Stimulated activated CD8-positive, alpha-beta memory T cell treated with anti-CD3 and anti-CD28 coated beads, Interleukin-12 subunit alpha, Interleukin-12 subunit beta, amount 100 ng/mL, for 1 hour (primary cell): ENCODE results near the gene SLC13A3.

Source experiments
- DNase-seq: peaks from one replicate; pipeline ENCODE4 v3.0.0-alpha.2; 2020; ENCODE audit warnings: low read depth

The SLC13A3 gene, protein sequence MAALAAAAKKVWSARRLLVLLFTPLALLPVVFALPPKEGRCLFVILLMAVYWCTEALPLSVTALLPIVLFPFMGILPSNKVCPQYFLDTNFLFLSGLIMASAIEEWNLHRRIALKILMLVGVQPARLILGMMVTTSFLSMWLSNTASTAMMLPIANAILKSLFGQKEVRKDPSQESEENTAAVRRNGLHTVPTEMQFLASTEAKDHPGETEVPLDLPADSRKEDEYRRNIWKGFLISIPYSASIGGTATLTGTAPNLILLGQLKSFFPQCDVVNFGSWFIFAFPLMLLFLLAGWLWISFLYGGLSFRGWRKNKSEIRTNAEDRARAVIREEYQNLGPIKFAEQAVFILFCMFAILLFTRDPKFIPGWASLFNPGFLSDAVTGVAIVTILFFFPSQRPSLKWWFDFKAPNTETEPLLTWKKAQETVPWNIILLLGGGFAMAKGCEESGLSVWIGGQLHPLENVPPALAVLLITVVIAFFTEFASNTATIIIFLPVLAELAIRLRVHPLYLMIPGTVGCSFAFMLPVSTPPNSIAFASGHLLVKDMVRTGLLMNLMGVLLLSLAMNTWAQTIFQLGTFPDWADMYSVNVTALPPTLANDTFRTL

DNA sequence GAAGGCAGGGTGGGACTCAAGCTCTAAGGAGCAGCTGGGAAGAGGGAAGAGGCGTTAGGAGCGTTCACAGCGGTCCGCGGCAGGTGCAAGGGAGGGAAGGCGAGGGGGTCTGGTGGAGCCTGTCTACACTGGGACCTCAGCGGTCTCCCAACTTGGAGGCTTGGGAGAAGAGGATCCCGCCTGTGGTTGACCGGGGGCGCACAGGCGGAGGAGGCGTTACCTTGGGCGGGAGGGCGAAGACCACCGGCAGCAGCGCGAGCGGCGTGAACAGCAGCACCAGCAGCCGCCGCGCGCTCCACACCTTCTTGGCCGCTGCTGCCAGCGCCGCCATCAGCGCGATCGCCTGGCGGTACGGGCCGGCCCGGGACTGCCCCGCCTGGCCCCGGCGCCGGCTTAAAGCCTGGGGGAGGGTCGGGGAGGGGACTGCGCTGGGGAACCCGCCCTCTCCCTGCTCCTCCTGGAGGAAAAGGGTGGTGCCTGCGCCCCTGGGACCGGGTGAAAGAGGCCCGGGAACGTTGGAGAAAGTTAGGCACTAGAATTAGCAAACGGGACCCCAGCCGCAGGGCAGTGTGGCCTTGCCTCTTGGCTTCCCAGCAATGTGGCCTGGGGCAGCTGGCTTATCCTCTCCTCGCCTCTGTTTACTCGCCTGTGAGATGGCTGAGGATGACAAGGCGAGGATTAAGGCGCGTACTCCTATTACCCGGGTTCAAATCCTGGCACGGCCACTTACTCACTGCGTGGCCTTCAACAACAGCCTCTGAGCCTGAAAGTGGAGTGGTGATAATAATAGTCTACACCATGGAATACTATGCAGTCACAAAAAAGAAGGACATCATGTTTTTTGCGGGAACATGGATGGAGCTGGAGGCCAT is at the start of gene SLC13A3:
SLC13A3 (minus strand) TSS at position 369 of the 872 bp plus-strand sequence; CDS start at position 331, 38 bp downstream.
- no peak for DNase-seq

DNA sequence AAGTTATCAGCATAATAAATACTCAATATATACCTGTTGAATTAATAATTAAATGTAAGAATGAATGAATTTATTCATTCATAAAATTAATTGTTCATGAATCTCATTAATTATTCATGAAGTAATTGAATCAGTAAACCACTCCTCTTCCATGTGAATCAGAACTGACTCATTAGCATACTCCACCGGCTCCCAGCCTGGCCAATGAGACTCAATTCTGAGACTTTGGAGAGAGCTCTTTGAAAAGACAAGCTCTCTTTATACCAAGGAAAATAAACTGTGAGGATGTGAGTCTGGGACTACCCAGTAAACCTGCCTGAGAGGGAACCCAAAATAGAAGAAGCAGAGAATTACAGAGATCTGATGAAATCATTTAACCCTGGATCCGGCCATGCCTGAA is 49.8 kb upstream of the SLC13A3 start:
- no peak for DNase-seq

DNA sequence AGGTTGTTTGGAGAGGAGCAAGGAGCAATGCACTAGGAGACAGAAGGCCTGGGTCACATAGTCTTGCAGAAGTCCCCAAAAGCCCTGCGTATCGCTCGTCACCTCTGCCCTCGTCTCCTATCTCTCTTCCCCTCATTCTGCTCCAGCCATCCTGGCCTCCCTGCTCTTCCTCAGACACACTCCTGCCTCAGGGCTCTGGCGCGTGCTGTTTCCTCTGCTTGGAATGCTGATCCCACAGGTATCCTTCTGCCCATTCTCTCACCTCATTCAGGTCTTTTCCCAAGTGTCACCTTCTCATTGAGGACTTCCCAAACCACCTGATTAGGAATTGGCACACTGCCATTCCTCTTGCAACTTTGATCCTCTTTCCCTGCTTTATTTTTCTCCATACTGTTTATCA is 49.2 kb upstream of the SLC13A3 start:
- DNase-seq, result no peak

DNA sequence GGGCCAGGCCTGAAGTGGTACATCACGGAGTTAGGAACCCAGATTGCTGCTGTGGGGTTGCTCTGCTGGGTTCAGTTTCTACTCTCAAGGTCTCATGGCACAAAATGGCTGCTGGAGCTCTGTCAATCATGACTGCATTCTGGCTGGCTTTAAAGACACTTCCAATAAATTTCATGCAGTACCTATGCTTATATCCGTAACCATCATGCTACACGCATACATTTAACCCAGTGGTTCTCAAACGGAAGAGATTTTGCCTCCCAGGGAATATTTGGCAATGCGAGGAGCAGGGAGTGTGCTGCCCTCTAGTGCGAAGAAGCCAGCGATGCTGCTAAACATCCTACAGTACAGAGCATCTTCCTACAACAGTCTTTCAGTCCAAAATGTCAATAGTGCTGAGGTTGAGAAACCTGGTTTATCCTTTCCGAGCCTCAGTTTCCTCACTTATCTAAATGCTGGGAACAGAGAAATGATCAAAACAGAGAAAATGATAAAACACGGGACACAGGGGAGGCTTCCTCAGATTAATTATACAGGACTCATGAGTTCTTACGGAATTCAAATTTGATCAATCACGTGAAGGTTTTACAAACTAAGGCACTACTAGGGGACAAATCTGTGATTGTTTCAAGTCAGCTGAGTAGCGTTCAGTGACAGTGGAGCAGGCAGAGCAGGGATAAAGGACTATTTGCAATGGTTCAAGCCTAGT is 48.5 kb upstream of the SLC13A3 start:
- DNase-seq, result no peak

DNA sequence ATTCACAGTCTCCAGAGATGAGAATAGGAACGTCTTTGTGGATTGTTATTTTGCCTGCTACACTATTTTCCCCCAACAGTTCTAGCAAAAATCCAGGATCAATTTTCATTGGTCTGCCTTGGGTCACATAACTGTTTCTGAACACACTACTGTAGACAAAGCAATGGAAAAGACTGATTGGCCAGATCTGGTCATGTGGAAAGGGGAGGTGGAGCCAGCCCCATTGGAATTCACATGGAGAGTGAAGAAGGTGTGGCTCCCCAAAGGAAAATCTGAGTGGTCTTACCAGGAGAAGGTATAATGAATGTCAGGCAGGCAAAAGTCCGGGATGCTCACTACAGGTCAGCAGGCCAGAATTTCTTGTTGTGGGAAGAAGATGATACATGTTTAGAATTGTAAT is 47.5 kb upstream of the SLC13A3 start:
- DNase-seq, result no peak

DNA sequence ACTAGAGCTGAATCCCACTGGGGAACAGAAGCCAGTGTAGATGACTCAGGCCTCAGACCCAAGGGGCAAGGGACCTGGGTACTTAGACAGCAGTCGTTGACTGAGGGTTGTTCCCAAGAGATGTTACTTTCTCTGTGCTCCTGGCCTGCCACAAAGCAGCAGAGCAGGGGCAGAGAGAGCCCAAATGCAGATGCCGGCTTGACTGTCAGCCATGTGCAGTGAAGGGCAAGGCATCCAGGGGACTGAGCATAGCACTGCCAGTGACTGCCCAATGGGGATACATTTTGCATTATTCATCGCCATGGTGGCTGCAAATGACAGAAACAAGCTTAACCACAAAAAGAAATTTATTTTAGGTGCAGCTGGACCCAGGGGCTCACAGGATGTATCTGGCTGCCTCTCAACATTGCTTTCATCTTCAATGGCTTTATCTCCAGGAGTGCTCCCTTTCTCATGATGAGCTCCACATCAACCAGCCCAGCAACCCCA is 45.6 kb upstream of the SLC13A3 start:
- no peak for DNase-seq

DNA sequence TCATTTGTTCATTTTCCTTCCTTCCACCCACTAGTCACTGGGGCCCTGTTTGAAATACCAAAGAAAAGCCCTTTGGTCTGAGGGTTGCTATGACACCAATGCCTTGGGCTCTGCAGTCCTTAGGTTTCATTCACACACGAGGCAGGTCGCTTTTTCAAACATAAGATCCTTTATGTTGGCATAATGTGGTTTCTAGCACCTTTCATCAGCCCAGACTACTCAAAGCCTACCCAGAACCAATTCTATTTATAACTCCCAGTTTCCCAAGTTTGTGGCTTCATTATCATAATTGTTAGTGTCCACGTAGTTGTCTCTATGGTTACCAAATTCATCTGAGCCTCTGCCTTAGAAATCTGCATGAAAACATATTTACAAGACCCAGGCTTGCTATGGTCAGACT is 44.6 kb upstream of the SLC13A3 start:
- DNase-seq, result no peak

DNA sequence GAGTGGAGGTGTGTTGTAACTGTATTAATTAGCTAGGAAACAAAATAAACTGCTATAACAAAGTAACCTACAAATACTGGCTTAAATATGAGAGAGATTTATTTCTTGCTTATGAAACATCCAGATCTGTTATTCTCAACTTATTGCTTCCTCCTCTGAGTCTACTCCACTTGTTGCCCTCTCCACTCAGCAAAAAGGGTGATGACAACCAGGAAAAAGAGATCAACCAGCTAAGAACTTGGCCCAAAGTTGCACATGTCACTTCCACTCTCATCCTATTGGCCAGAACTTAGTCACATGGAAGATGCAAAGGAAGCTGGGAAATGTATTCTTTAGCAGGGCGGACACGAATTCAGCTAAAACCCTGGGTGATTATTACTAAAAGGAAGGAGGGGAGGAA is 43.2 kb upstream of the SLC13A3 start:
- no peak for DNase-seq

DNA sequence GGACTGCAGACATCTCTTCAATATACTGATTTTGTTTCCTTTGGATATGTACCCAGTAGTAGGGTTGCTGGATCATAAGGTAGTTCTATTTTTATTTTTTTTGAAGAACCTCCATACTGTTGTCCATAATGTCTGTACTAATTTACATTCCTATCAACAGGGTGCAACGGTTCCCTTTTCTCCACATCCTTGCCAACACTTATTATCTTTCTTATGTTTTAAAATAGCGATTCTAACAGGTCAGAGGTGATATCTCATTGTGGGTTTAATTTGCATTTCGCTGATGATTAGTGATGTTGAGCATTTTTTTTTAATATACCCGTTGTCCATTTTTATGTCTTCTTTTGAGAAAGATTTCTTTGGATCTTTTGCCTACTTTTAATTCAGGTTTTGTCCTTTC is 39.9 kb upstream of the SLC13A3 start:
- no peak for DNase-seq

DNA sequence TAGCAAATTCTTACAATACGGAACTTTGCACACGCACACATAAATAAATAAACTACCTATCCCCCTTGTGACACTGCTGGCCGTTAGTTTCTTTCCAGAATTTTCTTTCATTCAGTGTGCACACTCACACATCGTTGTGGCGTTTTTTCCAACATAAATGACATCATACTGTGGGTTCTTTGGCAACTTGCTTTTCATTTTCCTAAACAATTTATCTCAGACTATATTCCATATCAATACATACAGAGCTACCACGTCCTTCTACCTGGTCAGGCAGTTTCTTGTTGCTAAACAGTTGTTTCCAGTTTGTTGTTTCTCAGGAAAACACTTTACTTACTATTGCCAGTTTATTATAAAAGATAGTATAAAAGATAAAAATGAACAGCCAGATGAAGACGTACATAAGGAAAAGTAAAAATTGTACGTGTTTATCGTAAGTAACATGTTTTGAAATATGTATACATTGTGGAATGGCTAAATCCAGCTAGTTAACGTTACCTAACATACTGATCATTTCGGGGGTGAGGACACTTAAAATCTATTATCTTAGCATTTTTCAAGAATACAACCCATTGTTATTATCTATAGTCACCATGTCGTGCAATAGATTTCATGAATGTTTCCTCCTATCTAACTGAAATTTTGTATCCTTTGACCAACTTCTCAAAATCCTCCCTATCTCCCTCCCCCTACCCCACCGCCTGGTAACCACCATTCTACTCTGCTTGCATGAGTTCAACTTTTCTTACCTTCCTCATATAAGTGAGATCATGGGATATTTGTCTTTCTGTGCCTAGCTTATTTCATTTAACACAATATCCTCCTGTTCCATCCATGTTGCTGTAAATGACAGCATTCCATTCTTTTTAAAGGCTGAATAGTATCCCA is 39.2 kb upstream of the SLC13A3 start:
- DNase-seq, result no peak

DNA sequence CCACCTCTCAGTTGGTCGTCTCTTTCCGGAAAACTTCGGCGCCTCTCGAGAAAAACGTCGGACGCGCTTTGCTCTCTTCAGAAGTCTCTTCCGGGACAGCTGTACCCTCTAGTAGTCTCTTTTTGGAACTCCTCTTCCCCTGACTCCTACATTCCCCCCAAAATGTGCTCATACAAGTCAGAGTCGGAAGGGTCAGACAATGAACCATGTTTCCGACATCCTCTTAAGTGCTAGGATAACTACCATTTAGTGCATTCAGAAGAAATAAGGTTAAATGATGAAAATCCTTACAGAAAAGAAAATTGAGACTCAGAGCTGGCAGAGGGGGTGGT is 38.5 kb upstream of the SLC13A3 start:
- no peak for DNase-seq

DNA sequence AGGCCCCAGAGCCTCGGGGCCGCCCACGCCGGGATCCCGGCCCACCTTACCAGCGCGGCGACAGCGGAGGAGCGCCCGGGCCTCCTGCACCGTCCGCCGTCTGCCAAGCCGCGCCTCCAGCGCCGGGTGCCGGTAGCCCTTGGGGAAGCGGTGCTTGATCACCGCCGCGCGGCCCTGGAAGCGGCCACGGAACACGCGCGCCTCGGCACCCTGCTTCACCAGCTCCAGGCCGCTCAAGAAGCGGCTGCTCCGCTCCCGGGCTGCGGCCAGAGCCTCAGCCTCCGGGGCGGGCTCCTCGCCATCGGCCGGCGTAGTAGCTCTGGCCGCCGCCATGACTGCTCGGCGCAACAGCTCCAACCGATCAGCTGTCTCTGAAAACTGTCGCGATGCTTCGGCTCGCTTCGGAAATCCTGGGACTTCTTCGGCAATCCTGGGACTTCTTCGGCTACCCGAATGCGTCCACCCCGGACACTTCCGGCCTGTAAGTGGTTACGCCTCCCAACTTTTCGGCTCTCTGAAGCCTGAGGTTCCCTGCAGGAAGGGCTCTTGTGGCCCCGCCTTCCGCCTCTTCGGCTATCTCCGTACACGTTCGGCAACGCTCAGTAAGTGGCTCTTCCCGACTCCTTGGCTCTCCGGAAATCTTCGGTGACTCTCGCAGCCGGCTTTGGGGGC is 38.0 kb upstream of the SLC13A3 start, which contains the start of gene TP53RK:
TP53RK (minus strand) TSS at position 363 of the 672 bp plus-strand sequence; CDS start at position 333, 30 bp downstream.
- peak; percentile 89 for DNase-seq

DNA sequence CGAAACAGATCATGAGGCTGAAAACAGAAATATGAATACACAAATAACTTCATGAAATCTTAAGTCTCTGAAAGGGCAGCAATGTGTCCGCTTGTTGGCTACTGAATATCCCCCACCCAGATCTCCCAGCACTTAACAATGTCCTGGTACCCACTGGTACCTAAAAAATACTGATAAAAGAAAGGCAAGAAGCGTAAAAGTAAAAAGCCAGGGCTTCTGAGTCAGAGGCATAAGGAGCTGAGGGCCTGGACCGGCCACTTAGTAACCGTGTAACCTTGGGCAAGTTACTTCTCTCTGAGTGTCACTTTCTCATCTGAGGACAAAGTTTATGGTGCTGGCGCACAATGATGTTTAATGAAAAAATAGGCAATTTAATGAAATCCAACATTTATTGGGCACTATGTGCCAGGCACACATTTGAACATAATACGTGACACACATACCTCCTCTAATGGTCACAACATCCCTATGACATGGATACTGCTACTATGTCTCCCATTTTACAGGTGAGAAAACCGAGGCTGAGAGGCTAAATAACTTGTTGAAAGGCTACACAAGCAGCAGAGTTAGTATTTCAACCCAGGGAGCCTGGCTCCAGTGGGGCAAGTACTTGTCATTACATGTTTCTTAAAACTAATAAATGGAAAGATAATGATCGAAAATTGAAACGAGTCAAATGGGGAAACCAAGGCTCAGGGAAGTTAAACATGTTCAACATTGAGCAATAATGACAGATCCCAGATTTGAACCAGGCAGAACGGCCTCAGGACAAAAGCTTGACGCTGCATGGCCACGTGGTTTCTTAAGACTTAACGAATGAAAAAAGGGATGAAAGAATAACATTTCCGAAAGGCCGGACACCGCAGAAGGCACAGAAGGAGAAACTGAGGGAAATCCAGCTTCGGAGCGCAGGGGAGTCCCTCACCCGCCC is 37.2 kb upstream of the SLC13A3 start:
- DNase-seq, result no peak

DNA sequence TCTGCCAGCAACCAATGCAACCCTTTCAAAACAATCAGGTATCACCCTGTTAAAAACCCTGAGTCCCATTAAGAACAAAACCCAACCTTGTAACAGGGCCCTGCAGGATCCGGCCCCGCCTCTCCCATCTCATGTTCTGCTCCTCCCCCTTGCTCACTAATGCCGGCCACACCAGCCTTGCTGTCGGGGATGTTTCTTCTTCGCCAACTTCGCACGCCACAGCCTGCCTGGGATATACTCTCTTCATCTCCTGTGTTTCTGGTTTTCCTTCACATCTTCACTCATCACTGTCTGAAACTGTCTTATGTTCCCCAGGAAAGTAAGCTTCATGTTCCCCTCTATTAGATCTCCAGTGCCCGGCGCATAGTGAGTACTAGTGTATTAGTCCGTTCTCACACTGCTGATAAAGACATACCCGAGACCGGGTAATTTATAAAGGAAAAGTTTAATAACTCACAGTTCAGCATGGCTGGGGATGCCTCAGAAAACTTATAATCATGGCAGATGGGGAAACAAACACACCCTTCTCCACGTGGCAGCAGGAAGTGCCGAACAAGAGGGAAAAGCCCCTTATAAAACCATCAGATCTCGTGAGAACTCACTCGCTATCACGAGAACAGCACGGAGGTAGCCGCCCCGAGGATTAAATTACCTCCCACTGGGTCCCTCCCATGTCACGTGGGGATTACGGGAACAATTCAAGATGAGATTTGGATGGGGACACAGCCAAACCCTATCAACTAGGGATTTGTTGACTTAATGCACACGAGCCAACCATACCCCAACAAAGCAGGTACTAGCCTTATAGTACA is 32.9 kb upstream of the SLC13A3 start:
- DNase-seq, result no peak

DNA sequence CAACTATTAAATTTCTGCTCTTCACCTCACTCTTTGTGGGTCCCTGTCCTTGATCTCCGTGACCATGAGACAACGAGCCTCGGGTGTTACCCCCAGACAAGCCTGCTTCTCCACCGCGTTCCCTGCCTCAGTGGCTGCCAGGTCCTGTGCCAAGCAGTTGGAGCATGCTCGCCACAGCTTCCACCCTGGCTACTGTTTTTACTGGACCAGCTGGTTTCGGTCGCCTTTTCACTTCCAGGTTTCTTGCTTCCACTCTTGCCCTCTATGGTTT is 32.3 kb upstream of the SLC13A3 start:
- DNase-seq, result no peak

DNA sequence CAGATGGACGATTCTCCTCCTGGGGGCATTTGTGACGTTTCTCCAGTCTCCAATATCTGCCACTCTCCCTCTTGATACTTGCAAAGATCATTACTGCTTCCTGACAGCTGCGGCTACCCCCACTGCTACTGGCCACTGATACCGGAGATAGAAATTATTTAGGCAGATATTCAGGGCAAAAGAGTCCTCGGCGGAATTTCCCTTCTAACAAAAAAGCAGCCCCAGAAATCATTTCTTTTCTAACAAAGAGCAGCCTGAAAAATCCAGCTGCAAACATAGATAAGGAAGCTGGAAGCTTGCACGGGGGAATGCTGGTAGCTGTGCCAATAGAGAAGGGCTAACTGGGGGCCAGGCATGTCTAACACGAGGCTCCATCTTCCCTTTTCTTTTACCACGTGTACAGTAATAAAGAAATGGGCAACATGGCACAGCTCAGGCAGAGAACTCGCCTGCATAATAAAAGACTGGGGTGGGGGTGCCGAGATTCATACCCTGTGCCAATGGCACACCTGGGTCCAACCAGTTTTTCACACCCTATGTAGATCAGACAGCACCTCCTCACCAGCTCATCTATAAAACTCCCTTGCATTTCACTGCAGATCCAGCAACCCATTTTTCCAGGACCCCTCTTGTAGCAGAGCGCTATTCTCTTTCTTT is 31.9 kb upstream of the SLC13A3 start:
- DNase-seq, result no peak

DNA sequence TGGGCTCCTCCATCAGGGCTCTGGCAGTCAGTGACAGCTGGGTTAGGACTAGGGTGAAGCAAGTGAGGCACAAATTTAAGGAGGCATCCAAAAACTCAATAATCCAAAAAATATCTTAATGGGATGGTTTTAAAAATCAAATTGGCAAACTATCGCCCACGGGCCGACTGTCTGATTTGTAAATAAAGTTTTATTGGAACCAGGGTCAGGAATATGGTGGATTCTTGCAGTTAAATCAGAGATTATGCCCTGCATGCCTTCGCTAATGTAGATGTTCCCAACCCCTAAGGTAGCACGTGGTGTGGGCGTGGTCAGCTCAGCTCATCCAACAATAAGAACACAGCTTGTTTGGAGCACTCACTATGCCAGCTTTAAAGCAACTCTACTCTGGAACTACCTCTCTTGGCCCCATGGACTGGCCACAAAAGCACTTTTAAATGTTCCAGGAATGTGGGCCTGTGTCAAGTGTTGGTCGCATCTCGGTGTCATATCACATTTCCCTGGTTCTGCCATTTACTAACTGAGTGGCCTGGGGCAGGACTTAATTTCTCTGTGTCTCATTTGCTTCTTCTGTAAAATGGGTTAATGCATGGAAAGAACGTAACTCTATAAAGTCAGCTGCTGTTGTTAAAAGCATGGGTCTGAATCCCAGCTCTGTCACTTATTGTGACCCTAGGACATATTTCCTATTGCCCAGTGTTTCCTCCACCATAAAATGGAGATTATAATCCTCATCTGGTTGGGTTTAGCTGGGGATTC is 31.0 kb upstream of the SLC13A3 start:
- no peak for DNase-seq
